HEK293 (cell line): Measurements from ENCODE around the gene EML4.

Experiments used
- CTCF ChIP-seq: fragments of 450-650 bp; formaldehyde crosslinking; IDR thresholded peaks from 2 replicates; pipeline ENCODE4 v1.5.1; 2016; ENCODE audit warnings: missing biosample characterization, missing genetic modification characterization
- KLF1 ChIP-seq: fragments of 450-650 bp; formaldehyde crosslinking; IDR thresholded peaks from 2 replicates; pipeline ENCODE4 v1.5.1; 2016; ENCODE audit warnings: missing biosample characterization, missing genetic modification characterization
- KLF7 ChIP-seq: fragments of 450-650 bp; formaldehyde crosslinking; IDR thresholded peaks from 2 replicates; pipeline ENCODE4 v1.5.1; 2016; ENCODE audit warnings: missing biosample characterization, missing genetic modification characterization, borderline replicate concordance
- YY2 ChIP-seq: fragments of 450-650 bp; formaldehyde crosslinking; IDR thresholded peaks from 2 replicates; pipeline ENCODE4 v1.5.1; 2016; ENCODE audit warnings: missing biosample characterization, missing genetic modification characterization
- ZBTB21 ChIP-seq: fragments of 450-650 bp; formaldehyde crosslinking; IDR thresholded peaks from 2 replicates; pipeline ENCODE4 v1.5.1; 2017; ENCODE audit warnings: missing biosample characterization, missing genetic modification characterization
- ZNF132 ChIP-seq: fragments of 450-650 bp; formaldehyde crosslinking; IDR thresholded peaks from 2 replicates; pipeline ENCODE4 v1.5.1; 2017; ENCODE audit warnings: missing biosample characterization, missing genetic modification characterization, borderline replicate concordance
- ZNF155 ChIP-seq: fragments of 450-650 bp; formaldehyde crosslinking; IDR thresholded peaks from 2 replicates; pipeline ENCODE4 v1.5.1; 2016; ENCODE audit warnings: missing biosample characterization, missing genetic modification characterization
- ZNF248 ChIP-seq: fragments of 450-650 bp; formaldehyde crosslinking; IDR thresholded peaks from 2 replicates; pipeline ENCODE4 v1.5.1; 2017; ENCODE audit warnings: missing biosample characterization, missing genetic modification characterization
- ZNF350 ChIP-seq: fragments of 450-650 bp; formaldehyde crosslinking; IDR thresholded peaks from 2 replicates; pipeline ENCODE4 v1.5.0; 2017; ENCODE audit warnings: missing biosample characterization, mild to moderate bottlenecking, missing genetic modification characterization
- ZNF791 ChIP-seq: fragments of 450-650 bp; formaldehyde crosslinking; IDR thresholded peaks from 2 replicates; pipeline ENCODE4 v1.5.1; 2016; ENCODE audit warnings: missing biosample characterization, missing genetic modification characterization
- ZNF792 ChIP-seq: fragments of 450-650 bp; formaldehyde crosslinking; IDR thresholded peaks from 2 replicates; pipeline ENCODE4 v1.5.1; 2016; ENCODE audit warnings: missing biosample characterization, missing genetic modification characterization
- TF ChIP-seq, protein P1 (sequence below): fragments of 450-650 bp; formaldehyde crosslinking; IDR thresholded peaks from 2 replicates; pipeline ENCODE4 v1.5.1; 2016; ENCODE audit warnings: missing biosample characterization, missing genetic modification characterization
- TF ChIP-seq, protein P2 (sequence below): fragments of 450-650 bp; formaldehyde crosslinking; IDR thresholded peaks from 2 replicates; pipeline ENCODE4 v1.5.1; 2016; ENCODE audit warnings: missing biosample characterization, missing genetic modification characterization
- TF ChIP-seq, protein P3 (sequence below): fragments of 450-650 bp; formaldehyde crosslinking; IDR thresholded peaks from 2 replicates; pipeline ENCODE4 v1.5.1; 2017; ENCODE audit warnings: missing biosample characterization, missing genetic modification characterization

GRCh38 chr2:42217307-42217706 lies 48.2 kb downstream of the EML4 start:
- TF ChIP-seq YY2 (tag by site-specific recombination) (no peak), CTCF (tag by site-specific recombination) (no peak), ZNF791 (no peak), KLF1 (no peak), ZNF248 (tag by site-specific recombination) (no peak), ZBTB21 (tag by site-specific recombination) (no peak), ZNF155 (tag by site-specific recombination) (no peak), ZNF350 (tag by site-specific recombination) (no peak), ZNF792 (no peak), KLF7 (tag by site-specific recombination) (no peak), ZNF132 (tag by site-specific recombination) (no peak)
- TF ChIP-seq, protein P1, sequence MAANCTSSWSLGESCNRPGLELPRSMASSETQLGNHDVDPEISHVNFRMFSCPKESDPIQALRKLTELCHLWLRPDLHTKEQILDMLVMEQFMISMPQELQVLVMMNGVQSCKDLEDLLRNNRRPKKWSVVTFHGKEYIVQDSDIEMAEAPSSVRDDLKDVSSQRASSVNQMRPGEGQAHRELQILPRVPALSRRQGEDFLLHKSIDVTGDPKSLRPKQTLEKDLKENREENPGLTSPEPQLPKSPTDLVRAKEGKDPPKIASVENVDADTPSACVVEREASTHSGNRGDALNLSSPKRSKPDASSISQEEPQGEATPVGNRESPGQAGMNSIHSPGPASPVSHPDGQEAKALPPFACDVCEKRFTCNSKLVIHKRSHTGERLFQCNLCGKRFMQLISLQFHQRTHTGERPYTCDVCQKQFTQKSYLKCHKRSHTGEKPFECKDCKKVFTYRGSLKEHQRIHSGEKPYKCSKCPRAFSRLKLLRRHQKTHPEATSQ (tag by site-specific recombination): no peak
- TF ChIP-seq, protein P2, sequence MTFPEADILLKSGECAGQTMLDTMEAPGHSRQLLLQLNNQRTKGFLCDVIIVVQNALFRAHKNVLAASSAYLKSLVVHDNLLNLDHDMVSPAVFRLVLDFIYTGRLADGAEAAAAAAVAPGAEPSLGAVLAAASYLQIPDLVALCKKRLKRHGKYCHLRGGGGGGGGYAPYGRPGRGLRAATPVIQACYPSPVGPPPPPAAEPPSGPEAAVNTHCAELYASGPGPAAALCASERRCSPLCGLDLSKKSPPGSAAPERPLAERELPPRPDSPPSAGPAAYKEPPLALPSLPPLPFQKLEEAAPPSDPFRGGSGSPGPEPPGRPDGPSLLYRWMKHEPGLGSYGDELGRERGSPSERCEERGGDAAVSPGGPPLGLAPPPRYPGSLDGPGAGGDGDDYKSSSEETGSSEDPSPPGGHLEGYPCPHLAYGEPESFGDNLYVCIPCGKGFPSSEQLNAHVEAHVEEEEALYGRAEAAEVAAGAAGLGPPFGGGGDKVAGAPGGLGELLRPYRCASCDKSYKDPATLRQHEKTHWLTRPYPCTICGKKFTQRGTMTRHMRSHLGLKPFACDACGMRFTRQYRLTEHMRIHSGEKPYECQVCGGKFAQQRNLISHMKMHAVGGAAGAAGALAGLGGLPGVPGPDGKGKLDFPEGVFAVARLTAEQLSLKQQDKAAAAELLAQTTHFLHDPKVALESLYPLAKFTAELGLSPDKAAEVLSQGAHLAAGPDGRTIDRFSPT: no peak
- TF ChIP-seq, protein P3, sequence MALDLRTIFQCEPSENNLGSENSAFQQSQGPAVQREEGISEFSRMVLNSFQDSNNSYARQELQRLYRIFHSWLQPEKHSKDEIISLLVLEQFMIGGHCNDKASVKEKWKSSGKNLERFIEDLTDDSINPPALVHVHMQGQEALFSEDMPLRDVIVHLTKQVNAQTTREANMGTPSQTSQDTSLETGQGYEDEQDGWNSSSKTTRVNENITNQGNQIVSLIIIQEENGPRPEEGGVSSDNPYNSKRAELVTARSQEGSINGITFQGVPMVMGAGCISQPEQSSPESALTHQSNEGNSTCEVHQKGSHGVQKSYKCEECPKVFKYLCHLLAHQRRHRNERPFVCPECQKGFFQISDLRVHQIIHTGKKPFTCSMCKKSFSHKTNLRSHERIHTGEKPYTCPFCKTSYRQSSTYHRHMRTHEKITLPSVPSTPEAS (tag by site-specific recombination): no peak
